GM18868 (cell line): ENCODE measurements around the gene KLHL36.
"Not testable (repeated sequence)": the region's sequence is repeated elsewhere in the genome, so short reads cannot be mapped to it uniquely, and the experiment has no call there.

Source experiments
- ATAC-seq: cut with Tn5 transposase; IDR thresholded peaks from one replicate; pipeline ENCODE4 v1.9.1; 2021; ENCODE audit warnings: mild to moderate bottlenecking, moderate library complexity; ENCODE audit not compliant: unreplicated experiment

The KLHL36 gene

DNA sequence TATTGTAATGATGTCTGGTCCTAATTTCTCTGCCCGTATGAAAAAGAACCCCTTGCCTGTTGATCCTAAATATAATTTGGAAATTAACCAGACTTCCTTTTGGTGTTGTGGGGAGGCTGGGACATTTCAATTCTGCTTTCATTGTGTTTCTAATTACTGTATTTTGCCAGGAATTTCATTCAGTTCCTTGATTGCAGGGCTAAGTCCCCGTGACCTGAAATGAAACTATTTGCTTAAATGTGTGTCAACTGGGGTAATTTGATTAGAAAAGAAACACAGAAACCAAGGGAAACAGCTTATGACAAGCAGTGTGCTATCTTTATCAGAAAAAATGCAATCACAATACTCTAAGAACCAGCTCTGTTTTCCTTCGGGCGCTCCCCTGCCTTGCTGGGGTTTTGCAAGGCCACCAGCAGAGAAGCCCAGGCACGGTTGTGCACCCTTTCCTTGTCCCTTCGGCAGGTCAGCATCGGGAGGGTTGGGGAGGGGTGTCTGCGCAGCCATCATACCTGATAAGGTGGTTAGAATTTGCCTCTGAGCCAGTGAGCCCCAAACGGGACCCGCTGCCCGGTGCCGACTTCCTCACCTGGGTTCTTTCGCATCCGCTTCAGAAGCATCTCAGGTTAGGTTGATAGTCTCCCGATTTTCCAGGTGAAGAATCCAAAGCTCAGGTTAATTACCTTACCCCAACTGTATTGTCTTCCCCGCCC, 19.4 kb downstream of the KLHL36 start:
- ATAC-seq, result no peak

DNA sequence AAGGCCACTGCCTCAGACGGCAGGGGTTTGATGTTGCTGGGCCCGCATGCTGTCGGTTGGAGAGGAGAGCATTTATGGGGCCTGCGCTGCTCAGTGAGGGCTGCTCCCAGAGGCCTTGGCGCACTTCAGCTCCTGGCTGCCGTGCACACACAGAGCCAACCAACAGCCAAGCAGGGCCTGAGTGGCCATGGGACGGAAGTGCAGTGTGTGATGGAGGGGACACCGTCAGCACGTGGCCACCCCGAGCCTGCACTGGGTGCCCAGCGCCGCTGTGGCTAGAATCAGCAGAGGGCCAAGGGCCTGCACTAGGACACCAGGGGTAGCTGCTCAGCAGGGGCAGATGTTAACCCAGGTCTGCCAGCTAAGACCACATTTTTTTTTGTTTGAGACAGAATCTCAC, 21.8 kb downstream of the KLHL36 start:
- no peak for ATAC-seq

- no peak for ATAC-seq
Measured at GRCh38 chr16:84672276-84673202, 24.2 kb downstream of the KLHL36 start.

DNA sequence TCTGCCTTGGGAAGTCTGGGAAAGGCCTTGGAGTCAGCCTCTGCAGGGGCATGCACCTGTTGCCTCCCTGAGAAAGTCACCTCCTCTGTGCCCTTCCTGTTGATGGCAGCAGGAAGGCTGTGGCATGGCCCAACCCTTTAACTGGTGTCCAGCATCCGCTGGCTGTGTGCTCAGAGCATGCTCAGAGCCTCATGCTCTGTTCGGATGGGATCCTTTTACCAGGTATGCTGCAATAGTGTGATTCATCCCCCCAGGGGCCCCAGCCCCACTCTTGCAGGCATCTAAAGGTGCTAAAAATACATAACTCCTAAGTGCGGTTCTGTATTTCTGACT, 24.9 kb downstream of the KLHL36 start:
- ATAC-seq, result no peak

- ATAC-seq, result no peak
Measured at GRCh38 chr16:84673561-84673960, 25.2 kb downstream of the KLHL36 start.

- ATAC-seq, result no peak
Measured at GRCh38 chr16:84675423-84675822, 27.1 kb downstream of the KLHL36 start.

DNA sequence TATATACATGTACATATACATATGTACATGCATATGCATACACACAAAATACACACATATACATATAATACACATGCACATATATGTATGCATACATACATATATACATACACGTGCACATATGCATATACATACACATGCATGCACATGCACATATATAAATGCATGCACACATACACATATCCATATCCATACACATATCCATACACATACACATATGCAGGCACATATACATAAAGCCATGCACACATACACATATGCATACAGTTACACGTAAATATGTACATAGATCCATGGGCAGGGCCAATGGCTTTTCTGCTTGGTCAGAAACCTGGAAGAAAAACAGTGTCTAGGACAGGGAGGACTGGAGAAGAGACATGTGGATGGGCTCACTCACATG, 27.6 kb downstream of the KLHL36 start:
- ATAC-seq, result no peak

- ATAC-seq, result no peak
Measured at GRCh38 chr16:84677017-84677803, 28.9 kb downstream of the KLHL36 start.

DNA sequence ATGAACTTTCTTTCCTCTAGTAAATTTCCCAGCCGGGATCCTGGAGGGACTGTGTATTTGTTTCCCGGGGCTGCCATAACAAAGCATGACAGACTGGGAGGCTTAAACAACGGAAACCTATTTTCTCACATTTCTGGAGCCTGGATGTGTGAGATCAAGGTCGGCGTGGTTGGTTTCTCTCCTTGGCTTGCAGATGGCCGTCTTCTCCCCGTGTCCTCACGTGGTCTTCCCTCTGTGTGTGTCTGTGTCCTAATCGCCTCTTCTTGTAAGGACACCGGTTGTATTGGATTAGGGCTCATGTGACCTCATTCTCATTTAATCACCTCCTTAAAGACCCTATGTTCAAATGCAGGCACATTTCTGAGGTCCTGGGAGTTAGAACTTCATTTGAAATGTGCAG, 29.5 kb downstream of the KLHL36 start:
- no peak for ATAC-seq

DNA sequence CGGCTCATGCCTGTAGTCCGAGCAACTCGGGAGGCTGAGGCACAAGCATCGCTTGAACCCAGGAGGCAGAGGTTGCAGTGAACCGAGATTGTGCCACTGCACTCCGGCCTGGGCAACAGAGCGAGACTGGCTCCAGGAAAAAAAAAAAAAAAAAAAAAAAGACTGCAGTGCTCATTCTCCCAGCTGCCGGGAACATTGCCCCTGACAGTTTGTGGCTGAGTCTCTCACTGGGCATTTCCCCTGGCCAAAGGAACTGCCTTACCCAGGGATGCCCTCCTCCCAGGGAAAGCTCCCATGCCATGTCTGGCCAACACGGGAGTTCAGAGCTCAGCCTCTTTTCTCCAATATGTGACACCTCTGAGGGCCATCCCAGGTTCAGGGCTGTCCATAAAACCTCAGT, 30.2 kb downstream of the KLHL36 start:
- ATAC-seq, result no peak

- no peak for ATAC-seq
Measured at GRCh38 chr16:84680165-84680842, 32.0 kb downstream of the KLHL36 start.

DNA sequence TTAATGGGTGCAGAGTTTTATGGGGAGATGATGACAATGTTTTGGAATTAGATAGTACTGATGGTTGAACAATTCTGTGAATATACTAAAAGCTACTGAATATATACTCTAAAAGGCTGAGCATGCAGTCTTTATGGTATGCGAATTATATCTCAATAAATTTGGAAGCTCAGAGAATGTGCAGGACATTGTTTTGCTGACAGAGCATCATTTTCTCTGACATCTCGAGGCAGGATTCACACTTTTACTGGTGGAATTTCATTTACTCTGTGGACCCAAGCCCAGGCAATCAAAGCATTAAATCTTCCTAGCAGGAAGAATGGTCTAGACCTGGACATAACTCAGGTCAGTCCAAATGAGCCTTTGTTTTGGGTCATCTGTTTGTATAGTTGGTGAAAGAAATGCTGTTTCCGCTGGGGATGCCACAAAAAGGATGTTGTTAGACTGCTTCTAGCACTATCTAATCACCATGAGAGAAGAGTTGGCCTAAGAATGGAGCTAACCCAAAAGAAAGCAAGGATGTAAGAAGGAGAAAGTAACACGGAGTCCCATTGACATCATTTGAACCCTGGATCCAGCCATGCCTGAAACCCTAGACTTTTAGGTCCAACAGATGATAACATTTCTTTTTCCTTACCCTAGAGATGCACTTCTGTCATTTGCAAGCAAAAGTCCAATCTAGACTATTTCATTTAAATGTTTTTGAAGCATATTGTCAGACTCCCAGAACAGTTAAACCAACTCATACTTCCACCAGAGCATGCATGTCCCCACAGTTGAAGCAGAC, 32.7 kb downstream of the KLHL36 start:
- no peak for ATAC-seq

GRCh38 chr16:84683691-84684591, 35.6 kb downstream of the KLHL36 start:
- no peak for ATAC-seq

DNA sequence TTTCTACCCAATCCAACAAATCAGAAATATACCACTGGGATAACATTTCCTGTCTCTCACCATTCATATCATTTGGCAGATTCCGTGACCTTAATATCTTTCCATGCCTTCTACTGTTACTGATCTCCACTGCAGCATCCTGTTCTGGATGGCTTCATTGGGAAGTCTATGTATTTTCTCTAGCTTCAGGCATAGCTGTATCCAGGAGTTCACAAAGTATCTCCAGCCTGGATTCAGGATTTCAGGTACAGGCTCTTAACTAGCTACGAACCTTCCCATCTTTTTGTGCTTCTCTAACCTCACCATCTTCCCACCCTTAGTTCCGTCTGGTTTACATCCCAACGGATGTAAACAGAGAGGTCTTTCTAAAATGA, 36.3 kb downstream of the KLHL36 start:
- ATAC-seq, result no peak

DNA sequence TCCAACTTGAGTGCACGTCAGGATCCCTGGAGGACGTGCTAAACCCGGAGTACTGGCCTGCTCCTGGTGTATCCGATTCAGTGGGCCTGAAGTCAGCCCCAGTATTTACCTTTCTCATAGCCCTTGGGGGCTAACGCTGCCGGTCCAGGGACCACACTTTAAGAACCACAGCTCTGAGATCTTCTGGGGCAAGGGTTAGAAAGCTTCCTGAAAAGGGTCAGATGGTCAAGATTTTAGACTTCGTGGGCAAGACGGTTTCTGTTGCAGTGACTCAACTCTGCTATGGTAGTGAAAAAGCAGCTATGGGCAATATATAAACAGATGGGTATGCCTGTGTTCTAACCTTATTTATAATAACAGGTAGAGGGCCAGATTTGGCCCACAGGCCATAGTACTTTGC, 36.9 kb downstream of the KLHL36 start:
- no peak for ATAC-seq

DNA sequence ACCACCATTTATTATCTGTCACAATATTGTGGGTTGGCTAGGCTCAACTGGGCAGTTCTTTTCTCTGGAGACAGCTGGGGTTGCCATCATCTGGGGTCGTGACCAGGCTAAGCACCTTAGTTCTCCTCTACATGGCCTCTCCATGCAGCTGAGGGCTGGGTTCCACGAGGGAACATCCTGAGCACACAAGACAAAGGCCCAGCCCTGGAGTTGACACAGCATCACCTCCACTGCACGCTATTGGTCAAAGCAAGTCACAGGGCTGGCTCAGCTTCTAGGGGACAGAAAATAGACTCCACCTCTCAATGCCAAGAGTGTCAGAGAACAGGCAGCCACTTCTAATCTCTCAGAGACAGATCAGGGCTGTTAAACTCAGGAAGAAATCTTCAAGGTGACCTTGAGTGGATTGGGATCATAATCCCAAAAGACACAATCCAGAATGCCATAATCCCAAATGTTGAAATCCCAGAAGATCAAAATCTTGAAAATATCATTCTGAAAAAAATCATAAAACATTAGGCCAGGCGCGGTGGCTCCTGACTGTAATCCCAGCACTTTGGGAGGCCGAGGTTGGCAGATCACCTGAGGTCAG, 38.5 kb downstream of the KLHL36 start:
- ATAC-seq, result no peak

- peak; percentile 77 for ATAC-seq
Measured at GRCh38 chr16:84687715-84688114, 39.4 kb downstream of the KLHL36 start.

- ATAC-seq, result not testable (repeated sequence)
Measured at GRCh38 chr16:84688163-84688562, 39.9 kb downstream of the KLHL36 start.

DNA sequence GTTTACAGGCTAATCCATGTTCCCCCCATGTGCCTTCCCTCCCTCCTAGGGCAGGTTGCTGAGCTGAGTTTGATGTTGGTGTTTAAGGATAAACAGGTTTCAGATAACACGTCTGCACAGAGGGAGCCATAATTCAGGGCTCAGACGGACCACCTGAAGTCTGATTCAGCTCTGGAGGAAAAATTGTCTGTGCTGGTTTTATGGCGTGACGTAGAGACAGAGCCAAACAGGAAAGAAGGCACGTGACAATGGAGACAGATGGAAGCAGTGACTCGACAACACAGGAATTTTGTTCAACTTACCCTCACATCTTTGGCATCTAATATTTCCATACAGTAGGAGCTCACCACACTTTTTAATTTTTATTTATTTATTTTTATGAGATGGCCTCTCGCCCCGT, 40.8 kb downstream of the KLHL36 start:
- no peak for ATAC-seq
